OCI-LY1 (cell line): ENCODE measurements around the gene TUBG1.

ENCODE experiments used
- EZH2 ChIP-seq: fragments of 200-600 bp; sonication (generic), shearing (Covaris generic); IDR thresholded peaks from 2 replicates; pipeline ENCODE4 v1.8.0; 2017; ENCODE audit warnings: borderline replicate concordance, mixed run types, mild to moderate bottlenecking, antibody characterized with exemption, low read length, moderate library complexity, mixed read lengths
- TF ChIP-seq, protein P1 (sequence below): fragments of 200-600 bp; sonication (generic), shearing (Covaris generic); IDR thresholded peaks from 2 replicates; pipeline ENCODE4 v1.5.1; 2017; ENCODE audit warnings: mild to moderate bottlenecking, antibody characterized with exemption, low read length, moderate library complexity, mixed read lengths

DNA sequence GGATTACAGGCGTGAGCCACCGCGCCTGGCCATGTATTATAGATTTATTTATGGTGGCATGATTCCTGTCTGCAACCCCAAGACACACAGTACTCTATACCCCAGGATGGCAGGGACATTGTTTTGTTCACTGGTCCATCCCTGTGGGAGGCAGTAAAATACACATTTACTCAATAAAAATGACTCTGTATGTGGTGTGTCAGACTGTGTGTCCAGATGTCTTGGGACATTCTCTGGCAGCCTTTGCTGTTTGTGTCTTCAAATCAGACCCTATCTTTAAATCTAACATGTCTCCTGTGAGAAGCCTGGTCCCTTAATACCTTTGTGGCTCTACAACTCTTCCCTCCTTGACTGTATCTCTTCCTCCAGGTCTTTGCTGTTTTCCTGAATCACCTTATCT is 49.2 kb upstream of the TUBG1 start:
- TF ChIP-seq, protein P1, sequence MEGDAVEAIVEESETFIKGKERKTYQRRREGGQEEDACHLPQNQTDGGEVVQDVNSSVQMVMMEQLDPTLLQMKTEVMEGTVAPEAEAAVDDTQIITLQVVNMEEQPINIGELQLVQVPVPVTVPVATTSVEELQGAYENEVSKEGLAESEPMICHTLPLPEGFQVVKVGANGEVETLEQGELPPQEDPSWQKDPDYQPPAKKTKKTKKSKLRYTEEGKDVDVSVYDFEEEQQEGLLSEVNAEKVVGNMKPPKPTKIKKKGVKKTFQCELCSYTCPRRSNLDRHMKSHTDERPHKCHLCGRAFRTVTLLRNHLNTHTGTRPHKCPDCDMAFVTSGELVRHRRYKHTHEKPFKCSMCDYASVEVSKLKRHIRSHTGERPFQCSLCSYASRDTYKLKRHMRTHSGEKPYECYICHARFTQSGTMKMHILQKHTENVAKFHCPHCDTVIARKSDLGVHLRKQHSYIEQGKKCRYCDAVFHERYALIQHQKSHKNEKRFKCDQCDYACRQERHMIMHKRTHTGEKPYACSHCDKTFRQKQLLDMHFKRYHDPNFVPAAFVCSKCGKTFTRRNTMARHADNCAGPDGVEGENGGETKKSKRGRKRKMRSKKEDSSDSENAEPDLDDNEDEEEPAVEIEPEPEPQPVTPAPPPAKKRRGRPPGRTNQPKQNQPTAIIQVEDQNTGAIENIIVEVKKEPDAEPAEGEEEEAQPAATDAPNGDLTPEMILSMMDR: no peak
- TF ChIP-seq EZH2: no peak
